Panc1 (cell line): ENCODE results near the gene NEURL3. TPM values are rescaled to one million over a fixed set of nuclear protein-coding genes. Genes with fewer than 3 reads are reported as not detected.

Experiments
- ATAC-seq: fragments of 200-7000 bp; cut with Tn5 transposase; 2 replicates; pipeline ENCODE4 v1.9.1; 2020; ENCODE audit warnings: mild to moderate bottlenecking, moderate library complexity
- Bru-seq: library from RNA; stranded (reverse); fragments of 400-500 nt; gene quantifications from one replicate; lab custom pipeline; 2021; lab: Mats Ljungman, UMichigan
- BruChase-seq, 2 experiments: library from RNA; stranded (reverse); fragments of 400-500 nt; gene quantifications; one replicate each; lab custom pipeline; 2021; lab: Mats Ljungman, UMichigan
- BruUV-seq: library from RNA; stranded (reverse); fragments of 400-500 nt; replicated peaks from 2 replicates; lab custom pipeline; 2021; lab: Mats Ljungman, UMichigan
- CTCF ChIA-PET: fragments of 300-600 bp; sonication (Branson Sonifier 250); formaldehyde crosslinking; loops from one replicate; lab custom pipeline; 2022; ENCODE audit warnings: antibody characterized with exemption; lab: Charles Lee
- POLR2A ChIA-PET: fragments of 300-600 bp; sonication (Branson Sonifier 250); formaldehyde crosslinking; loops from one replicate; lab custom pipeline; 2022; ENCODE audit warnings: antibody characterized with exemption; lab: Charles Lee
- DNase-seq: peaks from one replicate; pipeline ENCODE4 v3.0.0-alpha.2; 2010; ENCODE audit warnings: low read depth, low spot score
- H3K27ac ChIP-seq: 2 replicates; pipeline ENCODE4 v1.5.1; 2011; ENCODE audit warnings: mild to moderate bottlenecking, low read length, inconsistent platforms
- H3K27me3 ChIP-seq: fragments of 200-500 bp; sonication (Bioruptor generic); 2 replicates; pipeline ENCODE4 v1.6.0; 2014; ENCODE audit warnings: low read length, inconsistent platforms; ENCODE audit not compliant: control insufficient read depth, insufficient read depth
- H3K36me3 ChIP-seq: fragments of 200-500 bp; sonication (Bioruptor generic); 2 replicates; pipeline ENCODE4 v1.5.1; 2014; ENCODE audit warnings: inconsistent platforms, mild to moderate bottlenecking, low read length, moderate library complexity; ENCODE audit not compliant: control insufficient read depth, insufficient read depth
- H3K4me1 ChIP-seq: 2 replicates; pipeline ENCODE4 v1.5.1; 2011; ENCODE audit warnings: inconsistent platforms, mild to moderate bottlenecking, low read length, moderate library complexity; ENCODE audit not compliant: control insufficient read depth, insufficient read depth
- H3K4me3 ChIP-seq, 2 experiments: 2 replicates each; pipeline ENCODE4 v1.5.1; 2011 to 2012; ENCODE audit warnings: low read depth in 2 of 2, low read length in 2 of 2, mild to moderate bottlenecking in 2 of 2, inconsistent platforms in 1 of 2, moderate library complexity in 1 of 2
- H3K9me3 ChIP-seq: fragments of 200-500 bp; sonication (Bioruptor generic); 2 replicates; pipeline ENCODE4 v1.5.1; 2014; ENCODE audit warnings: low read depth, mild to moderate bottlenecking, inconsistent platforms, low read length, moderate library complexity; ENCODE audit not compliant: control insufficient read depth, insufficient read depth
- POLR2AphosphoS5 ChIP-seq: IDR thresholded peaks from 2 replicates; pipeline ENCODE4 v1.6.1; 2012; ENCODE audit warnings: mild to moderate bottlenecking, low read depth, low read length, moderate library complexity
- SIN3A ChIP-seq: IDR thresholded peaks from 2 replicates; pipeline ENCODE4 v1.6.1; 2012; ENCODE audit warnings: low read depth, mild to moderate bottlenecking, low read length, moderate library complexity, borderline replicate concordance; ENCODE audit not compliant: insufficient read depth
- TCF7L2 ChIP-seq: IDR thresholded peaks from 2 replicates; pipeline ENCODE4 v1.6.1; 2011; ENCODE audit warnings: mild to moderate bottlenecking, low read depth, low read length, inconsistent platforms
- in situ Hi-C: cut with HindIII; loops from 2 replicates; pipeline ENCODE4 v1.10.0; 2016; ENCODE audit warnings: low sequenced_read_pairs, low pct_unique_long_range_greater_than_20kb
- intact Hi-C: fragments of 100-400 bp; cut with micrococcal nuclease; formaldehyde crosslinking; loops from one replicate; pipeline ENCODE4 v1.10.0; 2022; ENCODE audit not compliant: unreplicated experiment
- long read RNA-seq: library from polyadenylated mRNA; unstranded; transcript quantifications from one replicate; pipeline ENCODE4 v2.0.0, GENCODE V29; 2021; ENCODE audit not compliant: unreplicated experiment
- polyA plus RNA-seq: library from polyadenylated mRNA; unstranded; fragments of >200 nt; gene quantifications from one replicate; pipeline ENCODE4 v1.2.1, GENCODE V29; 2012; ENCODE audit warnings: missing spikeins; ENCODE audit not compliant: insufficient read length
- total RNA-seq: library from RNA; stranded (reverse); gene quantifications from one replicate; pipeline ENCODE4 v1.2.1, GENCODE V29; 2021; ENCODE audit not compliant: unreplicated experiment
- TF ChIP-seq, protein P1 (sequence below): fragments of 450-650 bp; IDR thresholded peaks from 2 replicates; pipeline ENCODE4 v1.5.1; 2017; ENCODE audit warnings: mild to moderate bottlenecking
- TF ChIP-seq, protein P2 (sequence below), 2 experiments: IDR thresholded peaks; 2 replicates each; pipeline ENCODE4 v1.6.1; 2011 to 2012; ENCODE audit warnings: low read depth in 2 of 2, control low read depth in 1 of 2, low read length in 1 of 2, mild to moderate bottlenecking in 1 of 2, moderate library complexity in 1 of 2; ENCODE audit not compliant: insufficient read depth in 1 of 2

Gene NEURL3, protein sequence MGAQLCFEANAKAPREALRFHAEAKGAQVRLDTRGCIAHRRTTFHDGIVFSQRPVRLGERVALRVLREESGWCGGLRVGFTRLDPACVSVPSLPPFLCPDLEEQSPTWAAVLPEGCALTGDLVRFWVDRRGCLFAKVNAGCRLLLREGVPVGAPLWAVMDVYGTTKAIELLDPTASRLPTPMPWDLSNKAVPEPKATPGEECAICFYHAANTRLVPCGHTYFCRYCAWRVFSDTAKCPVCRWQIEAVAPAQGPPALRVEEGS
- total RNA-seq (1.2 TPM), Bru-seq, nascent RNA (percentile 31 among the genes with signal in this experiment), BruChase-seq, experiment 1, labeled RNA remaining after a 2-hour chase (percentile 29 among the genes with signal in this experiment), BruChase-seq, experiment 2, labeled RNA remaining after a 6-hour chase (percentile 28 among the genes with signal in this experiment)
- polyA plus RNA-seq = 1.1 TPM
- long read RNA-seq, partial matches to known transcripts = 1 of 3 reads
- long read RNA-seq, other reads (novel, unspliced or antisense) = 0 of 3 reads

DNA sequence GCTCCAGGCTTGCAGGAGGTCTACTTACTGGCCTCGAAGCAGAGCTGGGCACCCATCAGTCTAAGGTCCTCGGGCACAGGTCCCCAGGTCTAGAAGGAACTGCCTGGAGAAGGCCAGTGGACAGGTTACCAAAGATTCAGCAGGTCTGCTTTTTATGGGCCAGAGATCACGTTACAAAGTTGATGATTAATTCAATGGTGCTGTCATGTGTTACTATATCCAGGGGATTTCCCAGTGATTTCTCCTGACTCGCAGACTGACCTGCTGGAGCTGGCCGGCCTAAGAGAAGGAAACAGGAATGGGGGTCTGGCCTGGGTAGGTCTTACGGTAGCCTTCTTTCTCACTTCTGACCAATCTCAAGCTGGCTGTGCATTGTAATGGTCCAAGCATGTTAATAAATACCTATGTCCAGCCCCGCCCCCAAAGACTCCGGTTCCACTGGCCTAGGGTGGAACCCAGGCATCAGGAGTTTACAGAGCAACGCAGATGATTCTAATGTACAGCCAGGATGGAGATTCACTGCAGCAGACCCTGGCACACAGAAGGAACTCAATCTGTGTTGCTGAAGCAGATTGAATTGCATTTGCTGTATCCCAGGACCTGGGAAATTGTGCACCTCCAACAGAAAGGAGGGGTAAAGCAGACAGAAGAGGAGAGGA is at the start of gene NEURL3:
NEURL3 (minus strand) TSS at position 127 of the 659 bp plus-strand sequence; CDS start at position 56, 71 bp downstream.
- POLR2A ChIA-PET = no interaction called here

More for the DNA sequence above, at the start of gene NEURL3:
- no TSS peak for BruUV-seq
- CTCF ChIA-PET = interaction anchor here (0.6 to 0.9 kb wide), 2 partner anchors 95 to 96 kb away, joined by 3 read pairs; no protein-coding TSS in a partner anchor
- no peaks in the 10 kb centered on the region for H3K36me3 ChIP-seq
- H3K9me3 ChIP-seq = no peaks in the 10 kb centered on the region
- intact Hi-C loops = loop anchor here (10.0 kb wide), 1 partner anchor 141 kb away; no protein-coding TSS in a partner anchor
- H3K27me3 ChIP-seq = no peaks in the 10 kb centered on the region
- peak within 1 kb of the TSS; percentile 82 for H3K27ac ChIP-seq
- no peak within 1 kb of the TSS for H3K4me3 ChIP-seq
- TF ChIP-seq TCF7L2 (no peak), SIN3A (no peak), POLR2AphosphoS5 (no peak)
- TF ChIP-seq, protein P1, sequence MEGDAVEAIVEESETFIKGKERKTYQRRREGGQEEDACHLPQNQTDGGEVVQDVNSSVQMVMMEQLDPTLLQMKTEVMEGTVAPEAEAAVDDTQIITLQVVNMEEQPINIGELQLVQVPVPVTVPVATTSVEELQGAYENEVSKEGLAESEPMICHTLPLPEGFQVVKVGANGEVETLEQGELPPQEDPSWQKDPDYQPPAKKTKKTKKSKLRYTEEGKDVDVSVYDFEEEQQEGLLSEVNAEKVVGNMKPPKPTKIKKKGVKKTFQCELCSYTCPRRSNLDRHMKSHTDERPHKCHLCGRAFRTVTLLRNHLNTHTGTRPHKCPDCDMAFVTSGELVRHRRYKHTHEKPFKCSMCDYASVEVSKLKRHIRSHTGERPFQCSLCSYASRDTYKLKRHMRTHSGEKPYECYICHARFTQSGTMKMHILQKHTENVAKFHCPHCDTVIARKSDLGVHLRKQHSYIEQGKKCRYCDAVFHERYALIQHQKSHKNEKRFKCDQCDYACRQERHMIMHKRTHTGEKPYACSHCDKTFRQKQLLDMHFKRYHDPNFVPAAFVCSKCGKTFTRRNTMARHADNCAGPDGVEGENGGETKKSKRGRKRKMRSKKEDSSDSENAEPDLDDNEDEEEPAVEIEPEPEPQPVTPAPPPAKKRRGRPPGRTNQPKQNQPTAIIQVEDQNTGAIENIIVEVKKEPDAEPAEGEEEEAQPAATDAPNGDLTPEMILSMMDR = no peak
- TF ChIP-seq, protein P2, sequence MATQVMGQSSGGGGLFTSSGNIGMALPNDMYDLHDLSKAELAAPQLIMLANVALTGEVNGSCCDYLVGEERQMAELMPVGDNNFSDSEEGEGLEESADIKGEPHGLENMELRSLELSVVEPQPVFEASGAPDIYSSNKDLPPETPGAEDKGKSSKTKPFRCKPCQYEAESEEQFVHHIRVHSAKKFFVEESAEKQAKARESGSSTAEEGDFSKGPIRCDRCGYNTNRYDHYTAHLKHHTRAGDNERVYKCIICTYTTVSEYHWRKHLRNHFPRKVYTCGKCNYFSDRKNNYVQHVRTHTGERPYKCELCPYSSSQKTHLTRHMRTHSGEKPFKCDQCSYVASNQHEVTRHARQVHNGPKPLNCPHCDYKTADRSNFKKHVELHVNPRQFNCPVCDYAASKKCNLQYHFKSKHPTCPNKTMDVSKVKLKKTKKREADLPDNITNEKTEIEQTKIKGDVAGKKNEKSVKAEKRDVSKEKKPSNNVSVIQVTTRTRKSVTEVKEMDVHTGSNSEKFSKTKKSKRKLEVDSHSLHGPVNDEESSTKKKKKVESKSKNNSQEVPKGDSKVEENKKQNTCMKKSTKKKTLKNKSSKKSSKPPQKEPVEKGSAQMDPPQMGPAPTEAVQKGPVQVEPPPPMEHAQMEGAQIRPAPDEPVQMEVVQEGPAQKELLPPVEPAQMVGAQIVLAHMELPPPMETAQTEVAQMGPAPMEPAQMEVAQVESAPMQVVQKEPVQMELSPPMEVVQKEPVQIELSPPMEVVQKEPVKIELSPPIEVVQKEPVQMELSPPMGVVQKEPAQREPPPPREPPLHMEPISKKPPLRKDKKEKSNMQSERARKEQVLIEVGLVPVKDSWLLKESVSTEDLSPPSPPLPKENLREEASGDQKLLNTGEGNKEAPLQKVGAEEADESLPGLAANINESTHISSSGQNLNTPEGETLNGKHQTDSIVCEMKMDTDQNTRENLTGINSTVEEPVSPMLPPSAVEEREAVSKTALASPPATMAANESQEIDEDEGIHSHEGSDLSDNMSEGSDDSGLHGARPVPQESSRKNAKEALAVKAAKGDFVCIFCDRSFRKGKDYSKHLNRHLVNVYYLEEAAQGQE (IDR thresholded peaks at IDR 0.05; ENCODE audit: insufficient read depth in 1 of 2, low read depth in 2 of 2, low read length in 1 of 2) = no peak
- ATAC-seq = peak; percentile 40
- DNase-seq = no peak
- H3K4me1 ChIP-seq = peaks cover 66% of the 10 kb centered on the region
- in situ Hi-C loops = no loop called here
